ENCODE measurements around the gene NCOR2. TPM values are rescaled to one million over a fixed set of nuclear protein-coding genes. Genes with fewer than 3 reads are reported as not detected.
A peak's percentile ranks its signal among the peaks of the same experiment; 100 is the strongest.

Gene NCOR2
- total RNA-seq, 1 experiment from 2014 or later: 25.1 TPM

- H3K36me3 ChIP-seq (replicated peaks; ENCODE audit: control insufficient read depth, insufficient read depth, low read length): peaks cover 2% of the 10 kb centered on the region
- peak; percentile 74 for DNase-seq
Observed at GRCh38 chr12:124539084-124540041, 28.0 kb downstream of the NCOR2 start.

GRCh38 chr12:124538194-124539082, 29.0 kb downstream of the NCOR2 start:
- H3K27me3 ChIP-seq (ENCODE audit: control insufficient read depth, insufficient read depth, low read length): no peaks in the 10 kb centered on the region
- H3K36me3 ChIP-seq (replicated peaks; ENCODE audit: control insufficient read depth, insufficient read depth, low read length): peaks cover 2% of the 10 kb centered on the region
- H3K4me3 ChIP-seq (ENCODE audit: insufficient read depth, low read depth, low read length): no peak overlapping the region
- peak; percentile 55 for DNase-seq

More at GRCh38 chr12:124539084-124540041, 28.0 kb downstream of the NCOR2 start:
- no peak overlapping the region for H3K4me3 ChIP-seq (ENCODE audit: insufficient read depth, low read depth, low read length)
- no peaks in the 10 kb centered on the region for H3K27me3 ChIP-seq (ENCODE audit: control insufficient read depth, insufficient read depth, low read length)

GRCh38 chr12:124537525-124538193, 29.8 kb downstream of the NCOR2 start:
- Histone ChIP-seq H3K27me3 (ENCODE audit: control insufficient read depth, insufficient read depth, low read length) (no peaks in the 10 kb centered on the region), H3K36me3 (replicated peaks; ENCODE audit: control insufficient read depth, insufficient read depth, low read length) (peaks cover 2% of the 10 kb centered on the region), H3K4me3 (ENCODE audit: insufficient read depth, low read depth, low read length) (no peak overlapping the region)
- no peak for DNase-seq

- no peak for DNase-seq
- Histone ChIP-seq H3K27me3 (ENCODE audit: control insufficient read depth, insufficient read depth, low read length) (no peaks in the 10 kb centered on the region), H3K36me3 (replicated peaks; ENCODE audit: control insufficient read depth, insufficient read depth, low read length) (peaks cover 2% of the 10 kb centered on the region), H3K4me3 (ENCODE audit: insufficient read depth, low read depth, low read length) (no peak overlapping the region)
Observed at GRCh38 chr12:124536641-124537040, 30.8 kb downstream of the NCOR2 start.

- Histone ChIP-seq H3K27me3 (ENCODE audit: control insufficient read depth, insufficient read depth, low read length) (no peaks in the 10 kb centered on the region), H3K36me3 (replicated peaks; ENCODE audit: control insufficient read depth, insufficient read depth, low read length) (peaks cover 2% of the 10 kb centered on the region)
- DNase-seq: no peak
Observed at GRCh38 chr12:124534776-124535740, 32.4 kb downstream of the NCOR2 start.

GRCh38 chr12:124533456-124533855, 34.0 kb downstream of the NCOR2 start:
- H3K36me3 ChIP-seq (replicated peaks; ENCODE audit: control insufficient read depth, insufficient read depth, low read length): peaks cover 2% of the 10 kb centered on the region
- no peaks in the 10 kb centered on the region for H3K27me3 ChIP-seq (ENCODE audit: control insufficient read depth, insufficient read depth, low read length)
- no peak overlapping the region for H3K4me3 ChIP-seq (ENCODE audit: insufficient read depth, low read depth, low read length)
- DNase-seq: no peak

More at GRCh38 chr12:124534776-124535740, 32.4 kb downstream of the NCOR2 start:
- no peak overlapping the region for H3K4me3 ChIP-seq (ENCODE audit: insufficient read depth, low read depth, low read length)

- Histone ChIP-seq H3K4me3 (ENCODE audit: insufficient read depth, low read depth, low read length) (no peak overlapping the region), H3K27me3 (ENCODE audit: control insufficient read depth, insufficient read depth, low read length) (no peaks in the 10 kb centered on the region), H3K36me3 (replicated peaks; ENCODE audit: control insufficient read depth, insufficient read depth, low read length) (peaks cover 2% of the 10 kb centered on the region)
- DNase-seq: no peak
Observed at GRCh38 chr12:124532967-124533366, 34.4 kb downstream of the NCOR2 start.

- DNase-seq: no peak
- no peak overlapping the region for H3K4me3 ChIP-seq (ENCODE audit: insufficient read depth, low read depth, low read length)
- peaks cover 2% of the 10 kb centered on the region for H3K36me3 ChIP-seq (replicated peaks; ENCODE audit: control insufficient read depth, insufficient read depth, low read length)
- H3K27me3 ChIP-seq (ENCODE audit: control insufficient read depth, insufficient read depth, low read length): no peaks in the 10 kb centered on the region
Observed at GRCh38 chr12:124532331-124532750, 35.1 kb downstream of the NCOR2 start.

- Histone ChIP-seq H3K36me3 (replicated peaks; ENCODE audit: control insufficient read depth, insufficient read depth, low read length) (peaks cover 2% of the 10 kb centered on the region), H3K4me3 (ENCODE audit: insufficient read depth, low read depth, low read length) (no peak overlapping the region), H3K27me3 (ENCODE audit: control insufficient read depth, insufficient read depth, low read length) (no peaks in the 10 kb centered on the region)
- no peak for DNase-seq
Observed at GRCh38 chr12:124531906-124532305, 35.5 kb downstream of the NCOR2 start.

- H3K4me3 ChIP-seq (ENCODE audit: insufficient read depth, low read depth, low read length): no peak overlapping the region
- no peaks in the 10 kb centered on the region for H3K27me3 ChIP-seq (ENCODE audit: control insufficient read depth, insufficient read depth, low read length)
- H3K36me3 ChIP-seq (replicated peaks; ENCODE audit: control insufficient read depth, insufficient read depth, low read length): peaks cover 4% of the 10 kb centered on the region
- peak; percentile 80 for DNase-seq
Observed at GRCh38 chr12:124531281-124531745, 36.1 kb downstream of the NCOR2 start.

- Histone ChIP-seq H3K4me3 (ENCODE audit: insufficient read depth, low read depth, low read length) (no peak overlapping the region), H3K27me3 (ENCODE audit: control insufficient read depth, insufficient read depth, low read length) (no peaks in the 10 kb centered on the region), H3K36me3 (replicated peaks; ENCODE audit: control insufficient read depth, insufficient read depth, low read length) (peaks cover 4% of the 10 kb centered on the region)
- DNase-seq: no peak
Observed at GRCh38 chr12:124530637-124531263, 36.7 kb downstream of the NCOR2 start.

- H3K27me3 ChIP-seq (ENCODE audit: control insufficient read depth, insufficient read depth, low read length): no peaks in the 10 kb centered on the region
- no peak overlapping the region for H3K4me3 ChIP-seq (ENCODE audit: insufficient read depth, low read depth, low read length)
Observed at GRCh38 chr12:124529565-124530276, 37.7 kb downstream of the NCOR2 start.

More at GRCh38 chr12:124529565-124530276, 37.7 kb downstream of the NCOR2 start:
- no peak for DNase-seq
- H3K36me3 ChIP-seq (replicated peaks; ENCODE audit: control insufficient read depth, insufficient read depth, low read length): peaks cover 3% of the 10 kb centered on the region

Measured in H7 (cell line).